GOT3 (cell line): ENCODE results near the gene TCF12.

Experiments
- DNase-seq: peaks from one replicate; lab custom pipeline; 2025; ENCODE audit warnings: mixed read lengths; lab: John Stamatoyannopoulos, UW

TCF12 gene

DNA sequence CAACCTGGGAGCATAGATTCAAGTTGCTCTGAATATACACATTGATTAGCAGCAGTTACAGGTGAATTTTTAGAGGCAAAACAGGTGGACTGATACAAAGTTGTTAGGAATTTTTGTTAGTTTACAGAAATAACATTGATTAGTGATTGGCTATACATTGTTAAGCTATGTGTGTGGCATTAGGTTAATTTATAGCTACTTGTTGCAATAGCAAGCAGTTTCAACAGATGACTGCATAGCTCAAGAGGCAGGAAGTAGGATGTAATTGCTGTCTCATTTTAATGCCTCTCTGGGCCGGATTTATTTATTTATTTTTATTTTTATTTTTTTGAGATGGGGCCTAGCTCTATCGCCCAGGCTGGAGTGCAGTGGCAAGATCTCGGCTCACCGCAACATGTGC lies 99.7 kb downstream of the TCF12 start:
- DNase-seq, result no peak

GRCh38 chr15:57019496-57020160 lies 101.2 kb downstream of the TCF12 start:
- DNase-seq, result no peak

DNA sequence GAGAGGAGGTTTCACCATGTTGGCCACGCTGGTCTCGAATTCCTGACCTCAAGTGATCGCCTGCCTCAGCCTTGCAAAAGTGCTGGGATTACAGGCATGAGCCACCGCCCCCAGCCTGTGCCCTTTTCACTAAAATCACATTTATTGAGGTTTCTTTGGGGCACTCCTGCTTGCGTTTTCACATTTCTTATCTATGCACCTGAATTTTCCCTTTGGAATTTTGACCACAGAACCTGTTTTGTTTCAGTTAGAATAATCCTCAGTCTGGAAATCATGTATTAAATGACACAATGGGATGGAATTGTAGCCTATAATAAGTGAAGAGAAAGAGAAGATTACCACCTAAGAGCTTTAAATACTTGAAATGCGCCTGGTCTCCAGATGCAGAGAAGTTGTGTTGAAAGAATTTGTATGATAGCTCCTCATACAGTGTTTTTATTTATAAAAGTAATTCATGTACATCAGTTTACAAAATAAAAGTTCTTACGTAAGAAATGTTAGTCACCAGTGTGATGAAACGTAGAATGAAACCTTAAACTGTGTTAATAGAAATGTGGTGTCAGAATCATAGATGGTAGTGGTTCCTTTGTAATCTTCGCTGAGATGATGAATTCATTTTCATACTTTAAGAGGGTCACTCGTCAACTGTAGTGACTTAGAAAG lies 107.0 kb downstream of the TCF12 start:
- DNase-seq, result no peak

DNA sequence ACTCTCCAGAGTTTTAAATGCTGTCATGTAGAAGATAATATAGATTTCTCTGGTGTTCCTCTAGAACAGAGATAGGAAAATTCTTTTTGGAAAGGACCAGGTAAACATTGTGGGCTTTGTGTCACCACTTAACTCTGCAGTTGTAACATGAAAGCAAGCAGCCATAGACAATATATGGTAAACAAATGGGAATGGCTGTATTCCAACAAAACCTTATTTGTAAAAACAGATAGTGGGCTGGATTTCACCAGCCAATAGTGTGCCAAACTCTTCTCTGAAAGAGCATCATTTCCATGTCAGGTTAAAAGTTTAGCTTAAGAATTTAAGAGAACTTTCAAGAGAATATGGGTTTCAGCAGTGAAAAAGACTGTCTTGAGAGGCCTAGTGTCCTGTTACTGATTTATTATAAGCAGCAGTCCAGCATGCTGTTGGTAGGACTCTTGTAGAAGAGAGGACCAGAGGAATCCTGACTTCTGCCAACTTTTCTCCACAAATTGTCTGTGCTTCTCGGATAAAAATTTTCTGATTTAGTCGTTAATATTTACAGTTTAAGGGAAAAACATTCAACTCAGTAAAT lies 107.7 kb downstream of the TCF12 start:
- no peak for DNase-seq

- no peak for DNase-seq
Measured at GRCh38 chr15:57027596-57027995, 109.2 kb downstream of the TCF12 start.

DNA sequence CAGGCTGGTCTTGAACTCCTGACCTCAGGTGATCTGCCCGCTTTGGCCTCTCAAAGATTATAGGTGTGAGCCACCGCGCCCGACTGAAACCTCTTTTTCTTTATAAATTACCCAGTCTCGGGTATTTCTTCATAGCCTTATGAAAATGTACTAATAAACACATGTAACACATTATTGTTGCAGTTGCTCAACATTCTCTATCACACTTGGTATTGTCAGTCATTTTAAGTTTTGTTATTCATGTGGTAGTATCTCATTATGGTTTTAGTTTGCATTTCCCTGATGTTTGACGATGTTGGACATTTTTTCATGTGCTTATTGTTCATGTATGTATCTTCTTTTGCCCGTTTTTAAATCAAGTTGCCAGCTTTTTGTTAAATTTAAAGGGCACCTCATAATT lies 109.7 kb downstream of the TCF12 start:
- DNase-seq, result no peak

GRCh38 chr15:57030011-57030410 lies 111.6 kb downstream of the TCF12 start:
- no peak for DNase-seq

DNA sequence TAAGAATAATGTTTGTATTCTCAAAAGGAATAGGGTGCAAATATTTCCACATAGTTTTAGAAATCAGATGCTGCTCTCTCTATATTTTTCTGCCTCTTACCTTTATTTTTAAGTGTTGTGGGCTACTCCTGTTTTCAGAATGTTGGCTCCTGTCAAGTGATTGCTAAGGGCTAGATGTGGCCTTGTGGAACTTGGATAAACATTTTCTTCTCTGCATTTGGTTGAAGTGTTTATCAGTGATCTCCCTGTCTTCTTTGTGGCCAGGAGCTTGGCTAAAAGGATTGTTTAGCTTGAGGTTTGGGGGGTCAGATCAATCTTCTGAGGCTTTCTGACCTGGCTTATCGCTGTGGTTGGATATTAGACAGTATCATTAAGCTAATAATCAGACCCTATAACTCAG lies 112.6 kb downstream of the TCF12 start:
- DNase-seq, result no peak

DNA sequence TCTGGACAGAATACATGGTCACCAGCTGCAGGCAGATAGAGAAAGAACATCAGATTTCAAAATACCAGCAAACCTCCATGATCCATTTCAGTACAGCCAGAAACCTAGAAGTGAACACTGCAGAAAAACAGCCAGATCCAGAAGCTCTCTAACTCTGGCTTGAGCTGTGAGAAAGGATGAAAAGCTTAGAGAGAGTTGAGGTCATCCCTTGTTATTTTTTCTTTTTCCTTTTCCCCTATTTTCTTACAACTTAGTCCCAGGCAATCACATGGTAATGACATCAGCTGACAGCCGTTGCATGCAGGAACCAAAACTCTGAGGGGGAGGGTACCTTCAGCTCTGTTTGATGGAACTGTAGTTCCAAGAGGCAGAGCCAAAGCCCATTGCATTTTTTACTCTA lies 113.2 kb downstream of the TCF12 start:
- DNase-seq, result no peak

- DNase-seq, result no peak
Measured at GRCh38 chr15:57032338-57032737, 113.9 kb downstream of the TCF12 start.

DNA sequence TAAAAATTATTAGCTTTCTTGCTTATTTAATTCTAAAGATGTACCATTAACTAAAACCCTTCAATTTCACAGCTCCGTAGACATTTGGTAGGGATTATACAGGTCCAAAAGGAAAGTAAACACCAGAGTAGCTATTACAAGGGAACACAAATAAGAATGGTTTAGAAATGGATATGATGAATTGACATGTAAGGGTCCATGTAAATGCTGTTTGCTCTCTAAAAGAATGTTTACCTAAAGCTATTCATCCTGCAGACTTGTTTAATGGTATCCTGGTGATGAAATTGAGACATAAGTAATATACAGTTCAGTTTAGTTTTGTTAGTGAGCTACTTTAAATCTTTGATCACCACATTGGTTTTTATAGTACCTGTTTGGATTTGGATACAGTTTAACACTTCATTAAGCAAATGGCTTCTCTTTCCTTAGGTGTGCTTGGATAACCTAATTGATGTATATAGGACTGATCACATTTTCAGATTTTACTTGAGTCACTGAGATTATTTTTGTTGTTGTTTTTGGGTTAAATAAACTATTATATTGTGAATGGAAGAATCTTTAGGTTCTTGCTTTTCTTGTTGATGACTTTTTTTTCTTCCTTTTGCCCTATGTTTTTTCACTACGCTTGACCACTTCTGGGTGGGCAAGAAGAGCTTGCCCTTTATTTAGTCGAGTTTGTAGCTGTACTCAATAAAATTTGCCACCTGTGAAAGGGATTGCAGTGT lies 115.4 kb downstream of the TCF12 start:
- DNase-seq, result no peak

- DNase-seq, result no peak
Measured at GRCh38 chr15:57034613-57035012, 116.2 kb downstream of the TCF12 start.

DNA sequence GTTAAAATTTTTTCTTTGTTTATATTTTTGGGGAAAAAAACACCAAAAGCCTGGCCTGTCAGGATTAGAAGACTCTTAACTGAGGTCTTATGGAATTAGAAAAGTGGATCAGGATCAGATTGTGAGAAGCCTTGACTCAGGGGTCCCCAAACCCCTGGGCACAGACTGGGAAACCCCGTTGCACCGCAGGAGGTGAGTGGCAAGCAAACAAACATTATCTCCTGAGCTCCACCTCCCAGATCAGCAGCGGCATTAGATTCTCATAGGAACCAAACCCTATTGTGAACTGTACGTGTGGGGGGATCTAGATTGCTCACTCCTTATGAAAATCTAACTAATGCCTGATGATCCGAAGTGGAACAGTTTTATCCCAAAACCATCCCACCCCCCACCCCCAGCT lies 117.2 kb downstream of the TCF12 start:
- no peak for DNase-seq

GRCh38 chr15:57036352-57036751 lies 117.9 kb downstream of the TCF12 start:
- DNase-seq, result no peak

DNA sequence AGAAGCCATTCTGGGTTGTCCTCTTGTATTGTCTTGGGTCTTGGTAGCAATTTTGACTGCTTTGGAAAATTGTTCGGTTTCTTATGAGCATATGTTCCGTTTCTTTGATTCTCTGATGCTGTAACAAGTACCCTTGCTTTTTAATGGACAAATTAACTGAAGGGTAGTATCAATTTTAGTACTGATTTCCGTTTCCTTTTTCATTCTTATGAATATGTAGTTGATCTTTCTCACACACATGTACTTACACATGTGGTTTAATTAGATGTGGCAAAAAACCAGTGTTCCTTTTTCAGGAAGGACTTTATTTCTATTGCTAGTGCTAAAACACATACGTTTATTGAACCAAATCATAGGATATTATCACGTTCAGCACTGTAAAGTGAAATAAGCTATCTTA lies 119.1 kb downstream of the TCF12 start:
- DNase-seq, result no peak

- DNase-seq, result no peak
Measured at GRCh38 chr15:57038040-57038439, 119.6 kb downstream of the TCF12 start.

- no peak for DNase-seq
Measured at GRCh38 chr15:57038496-57038895, 120.1 kb downstream of the TCF12 start.

GRCh38 chr15:57041416-57041815 lies 123.0 kb downstream of the TCF12 start:
- DNase-seq, result no peak

- no peak for DNase-seq
Measured at GRCh38 chr15:57044072-57044702, 125.7 kb downstream of the TCF12 start.

GRCh38 chr15:57044970-57045369 lies 126.5 kb downstream of the TCF12 start:
- no peak for DNase-seq

DNA sequence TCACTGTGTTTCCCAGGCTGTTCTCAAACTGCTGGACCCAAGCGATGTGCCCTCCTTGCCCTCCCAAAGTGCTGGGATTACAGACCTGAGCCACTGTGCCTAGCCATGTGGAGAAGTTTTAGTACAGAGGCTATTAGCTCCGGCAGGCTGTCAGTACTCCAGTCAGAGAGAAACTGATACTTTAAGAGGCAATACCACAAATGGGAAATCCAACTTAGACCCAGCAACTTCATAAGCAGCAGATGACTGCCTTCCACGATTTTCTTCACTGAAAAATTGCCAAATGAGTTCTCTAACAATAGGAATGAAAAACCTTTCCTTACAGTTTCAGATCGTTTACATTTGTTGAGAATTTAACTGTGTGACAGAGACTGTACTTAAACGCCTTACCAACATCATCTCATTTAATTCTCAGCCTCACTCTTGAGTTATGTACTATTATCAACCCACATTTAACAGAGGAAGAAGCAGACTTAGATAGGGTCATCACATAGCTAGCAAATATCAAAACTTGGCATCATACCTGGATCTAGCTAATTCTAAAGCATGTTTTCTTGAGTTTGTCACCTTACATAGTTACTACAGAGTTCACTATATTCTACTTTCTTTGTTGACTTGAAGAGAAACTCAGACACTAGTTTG lies 127.4 kb downstream of the TCF12 start:
- no peak for DNase-seq
